ENCODE data around the gene CCR5AS.

CCR5AS gene

DNA sequence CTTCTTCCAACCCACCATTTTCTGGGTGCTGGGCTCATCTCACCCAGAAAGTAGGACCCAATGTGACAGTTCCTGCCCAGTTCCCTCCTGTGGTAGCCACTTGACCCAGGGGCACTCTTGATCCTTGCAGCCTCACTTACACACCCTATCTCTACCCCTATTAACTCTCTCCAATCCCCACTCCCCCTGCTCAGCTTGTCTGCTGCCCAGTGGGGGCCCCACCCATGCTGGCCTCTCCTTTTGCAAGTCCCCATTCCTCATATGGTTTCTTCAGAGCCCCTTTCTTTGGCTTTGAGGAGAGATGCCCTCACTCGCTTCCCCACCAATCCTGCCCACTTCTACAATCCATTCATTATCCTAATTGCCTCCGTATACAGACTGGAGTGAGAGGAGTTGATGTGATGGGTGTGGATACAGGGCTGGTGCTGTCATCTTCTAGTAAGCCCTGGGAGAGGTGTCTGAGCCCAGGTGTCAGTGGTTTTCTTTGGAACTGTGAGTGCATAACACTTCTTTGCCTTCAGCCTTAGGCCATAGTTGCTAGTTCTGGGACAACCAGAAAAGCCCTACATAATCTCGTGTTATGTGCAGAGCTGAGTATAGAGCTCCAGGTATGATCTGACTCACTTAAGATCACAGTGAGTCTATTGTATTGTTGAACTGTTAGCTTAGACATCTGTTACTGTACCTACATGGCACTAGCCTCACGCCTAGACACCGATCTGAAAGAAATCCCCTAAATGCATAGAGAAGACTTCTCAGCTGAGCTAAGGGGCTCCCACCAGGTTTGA is 40.9 kb downstream of the CCR5AS start:
- no peak for DNase-seq
- 96 to 97% methylated on average over 5 of the region's 5 CpGs for WGBS, 2 donors

DNA sequence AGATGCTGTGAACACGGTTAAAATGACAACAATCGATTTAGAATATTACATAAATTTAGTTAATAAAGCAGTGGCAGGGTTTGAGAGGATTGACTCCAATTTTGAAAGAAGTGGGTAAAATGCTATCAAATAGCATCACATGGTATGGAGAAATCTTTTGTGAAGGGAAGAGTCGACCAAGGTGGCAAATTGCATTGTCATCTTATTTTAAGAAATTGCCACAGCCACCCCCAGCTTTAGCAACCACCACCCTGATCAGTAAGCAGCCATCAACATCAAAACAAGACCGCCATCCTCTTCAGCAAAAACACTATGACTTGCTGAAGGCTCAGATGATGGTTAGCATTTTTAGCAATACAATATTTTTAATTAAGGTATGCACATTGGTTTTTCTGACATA is 41.8 kb downstream of the CCR5AS start:
- no peak overlapping the region for H3K4me3 ChIP-seq
- peaks cover 0 to 6% (median 0%) of the 10 kb centered on the region in 3 donors for H3K27me3 ChIP-seq
- TF ChIP-seq POLR2A (IDR thresholded peaks at IDR 0.05) (no peak), EP300 (IDR thresholded peaks at IDR 0.05) (no peak), POLR2AphosphoS5 (IDR thresholded peaks at IDR 0.05) (no peak)
- TF ChIP-seq, protein P1, sequence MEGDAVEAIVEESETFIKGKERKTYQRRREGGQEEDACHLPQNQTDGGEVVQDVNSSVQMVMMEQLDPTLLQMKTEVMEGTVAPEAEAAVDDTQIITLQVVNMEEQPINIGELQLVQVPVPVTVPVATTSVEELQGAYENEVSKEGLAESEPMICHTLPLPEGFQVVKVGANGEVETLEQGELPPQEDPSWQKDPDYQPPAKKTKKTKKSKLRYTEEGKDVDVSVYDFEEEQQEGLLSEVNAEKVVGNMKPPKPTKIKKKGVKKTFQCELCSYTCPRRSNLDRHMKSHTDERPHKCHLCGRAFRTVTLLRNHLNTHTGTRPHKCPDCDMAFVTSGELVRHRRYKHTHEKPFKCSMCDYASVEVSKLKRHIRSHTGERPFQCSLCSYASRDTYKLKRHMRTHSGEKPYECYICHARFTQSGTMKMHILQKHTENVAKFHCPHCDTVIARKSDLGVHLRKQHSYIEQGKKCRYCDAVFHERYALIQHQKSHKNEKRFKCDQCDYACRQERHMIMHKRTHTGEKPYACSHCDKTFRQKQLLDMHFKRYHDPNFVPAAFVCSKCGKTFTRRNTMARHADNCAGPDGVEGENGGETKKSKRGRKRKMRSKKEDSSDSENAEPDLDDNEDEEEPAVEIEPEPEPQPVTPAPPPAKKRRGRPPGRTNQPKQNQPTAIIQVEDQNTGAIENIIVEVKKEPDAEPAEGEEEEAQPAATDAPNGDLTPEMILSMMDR (IDR thresholded peaks at IDR 0.05), result no peak
- no peaks in the 10 kb centered on the region for H3K4me1 ChIP-seq
- 88 to 92% methylated on average over 4 of the region's 4 CpGs for WGBS, 2 donors
- intact Hi-C loops (cut with DNase I), result no loop called here
- H3K27ac ChIP-seq, result no peak overlapping the region
- H3K9me3 ChIP-seq, result no peaks in the 10 kb centered on the region
- no peaks in the 10 kb centered on the region for H3K36me3 ChIP-seq
- no peak for DNase-seq

More for the DNA sequence above, 40.9 kb downstream of the CCR5AS start:
- Histone ChIP-seq H3K27ac (no peak overlapping the region), H3K27me3 (peaks cover 0 to 6% (median 0%) of the 10 kb centered on the region in 3 donors), H3K4me3 (no peak overlapping the region), H3K4me1 (no peaks in the 10 kb centered on the region), H3K9me3 (no peaks in the 10 kb centered on the region), H3K36me3 (no peaks in the 10 kb centered on the region)
- no peak for TF ChIP-seq POLR2AphosphoS5 (IDR thresholded peaks at IDR 0.05)
- no peak for TF ChIP-seq POLR2A (IDR thresholded peaks at IDR 0.05)
- TF ChIP-seq, protein P1 (IDR thresholded peaks at IDR 0.05), result no peak
- no peak for TF ChIP-seq EP300 (IDR thresholded peaks at IDR 0.05)
- intact Hi-C loops (cut with DNase I), result no loop called here

DNA sequence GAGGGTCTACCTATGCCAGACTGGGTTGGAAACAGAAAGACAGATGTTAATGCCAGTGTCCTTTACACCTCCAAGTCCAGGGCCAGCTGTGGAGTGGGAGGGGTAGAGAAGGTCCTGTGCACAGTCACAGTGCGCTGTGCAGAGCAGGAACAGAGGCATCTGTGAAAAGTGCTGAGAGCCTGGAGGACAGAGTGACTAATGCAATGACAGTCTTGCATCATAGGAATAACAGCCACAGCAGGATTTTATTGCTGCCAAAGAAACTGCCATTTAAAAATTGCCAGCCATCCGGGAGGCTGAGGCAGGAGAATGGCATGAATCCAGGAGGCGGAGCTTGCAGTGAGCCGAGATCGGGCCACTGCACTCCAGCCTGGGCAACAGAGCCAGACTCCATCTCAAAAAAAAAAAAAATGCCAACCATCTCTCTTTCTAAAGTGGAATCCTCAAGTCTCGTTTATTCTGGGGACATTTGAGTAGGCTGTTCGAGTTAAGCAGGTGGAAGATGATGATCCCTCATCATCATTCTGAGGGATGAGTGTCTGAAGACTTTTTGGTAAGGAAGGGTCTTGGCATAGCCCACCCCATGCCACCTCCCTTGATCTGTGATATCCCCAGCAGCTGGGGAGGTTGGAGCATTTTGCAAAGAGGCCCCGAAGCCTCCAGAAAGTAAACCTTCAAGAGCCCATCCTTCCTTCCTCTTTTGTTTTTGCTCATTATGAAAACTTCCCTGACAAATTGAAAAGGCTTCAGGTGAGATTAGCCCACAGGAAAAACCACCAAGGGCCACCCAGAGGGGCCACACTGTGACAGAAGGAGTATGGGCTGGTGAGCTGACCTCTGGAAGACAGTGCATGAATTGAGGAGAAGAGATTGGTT is 45.2 kb downstream of the CCR5AS start:
- Histone ChIP-seq H3K4me3 (no peak overlapping the region), H3K27me3 (peaks cover 0 to 3% (median 0%) of the 10 kb centered on the region in 3 donors), H3K4me1 (no peaks in the 10 kb centered on the region), H3K36me3 (no peaks in the 10 kb centered on the region), H3K27ac (peak overlapping the region in 2 of 4 donors; percentile 35 to 60), H3K9me3 (no peaks in the 10 kb centered on the region)
- 54 to 70% methylated on average over 8 of the region's 8 CpGs for WGBS, 2 donors
- peak; percentile 66 for DNase-seq
- TF ChIP-seq, protein P1 (IDR thresholded peaks at IDR 0.05), result no peak
- TF ChIP-seq POLR2AphosphoS5 (IDR thresholded peaks at IDR 0.05), result no peak
- TF ChIP-seq POLR2A (IDR thresholded peaks at IDR 0.05), result no peak
- TF ChIP-seq EP300 (IDR thresholded peaks at IDR 0.05), result no peak
- intact Hi-C loops (cut with DNase I), result no loop called here

DNA sequence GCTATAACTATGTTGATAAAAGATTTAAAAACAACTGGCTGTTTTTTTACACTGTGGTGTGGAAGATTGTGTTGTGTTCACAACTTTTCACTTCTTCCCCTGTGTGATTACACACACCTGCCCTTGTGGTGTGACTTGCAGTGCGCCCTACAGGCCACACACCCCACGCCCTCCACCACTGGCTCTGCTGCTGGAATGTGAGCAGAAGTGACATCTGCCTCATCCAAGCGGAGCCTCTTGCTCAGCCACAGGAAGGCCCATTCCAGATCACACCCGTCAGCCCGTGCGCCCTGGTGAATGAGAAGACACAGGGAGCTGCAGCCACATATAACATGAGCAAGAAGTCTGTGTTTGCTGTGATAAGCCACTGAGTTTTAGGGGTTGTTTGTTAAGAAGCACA is 46.0 kb downstream of the CCR5AS start:
- Histone ChIP-seq H3K4me3 (no peak overlapping the region), H3K36me3 (no peaks in the 10 kb centered on the region), H3K4me1 (no peaks in the 10 kb centered on the region), H3K9me3 (no peaks in the 10 kb centered on the region), H3K27me3 (no peaks in the 10 kb centered on the region), H3K27ac (peak overlapping the region in 3 of 4 donors; percentile 35 to 60 (median 49))
- WGBS, 2 donors, result 69 to 85% methylated on average over 6 of the region's 6 CpGs
- TF ChIP-seq POLR2AphosphoS5 (IDR thresholded peaks at IDR 0.05) (no peak), POLR2A (IDR thresholded peaks at IDR 0.05) (no peak), EP300 (IDR thresholded peaks at IDR 0.05) (no peak)
- TF ChIP-seq, protein P1 (IDR thresholded peaks at IDR 0.05), result no peak
- intact Hi-C loops (cut with DNase I), result no loop called here
- DNase-seq, result no peak
